Thyroid gland (tissue), 4 donors: ENCODE measurements around the gene DIO1.
A peak's percentile ranks its signal among the peaks of the same experiment; 100 is the strongest.

Experiments used
- POLR2A ChIP-seq, 2 donors: fragments of 450-650 bp; IDR thresholded peaks; one replicate each; pipeline ENCODE4 v1.6.1; 2017; ENCODE audit warnings: antibody characterized with exemption in 2 of 2, mild to moderate bottlenecking in 2 of 2, moderate library complexity in 1 of 2
- TF ChIP-seq, protein P1 (sequence below), 6 experiments: fragments of 200-600 bp in 3 of 6; fragments of 450-650 bp in 3 of 6; sonication (generic) in 3 of 6; IDR thresholded peaks; one replicate each; pipeline ENCODE4 v1.5.1; 2016 to 2019; ENCODE audit warnings: antibody characterized with exemption in 6 of 6, mild to moderate bottlenecking in 2 of 6, inconsistent platforms in 1 of 6, moderate library complexity in 1 of 6

- TF ChIP-seq, protein P1, sequence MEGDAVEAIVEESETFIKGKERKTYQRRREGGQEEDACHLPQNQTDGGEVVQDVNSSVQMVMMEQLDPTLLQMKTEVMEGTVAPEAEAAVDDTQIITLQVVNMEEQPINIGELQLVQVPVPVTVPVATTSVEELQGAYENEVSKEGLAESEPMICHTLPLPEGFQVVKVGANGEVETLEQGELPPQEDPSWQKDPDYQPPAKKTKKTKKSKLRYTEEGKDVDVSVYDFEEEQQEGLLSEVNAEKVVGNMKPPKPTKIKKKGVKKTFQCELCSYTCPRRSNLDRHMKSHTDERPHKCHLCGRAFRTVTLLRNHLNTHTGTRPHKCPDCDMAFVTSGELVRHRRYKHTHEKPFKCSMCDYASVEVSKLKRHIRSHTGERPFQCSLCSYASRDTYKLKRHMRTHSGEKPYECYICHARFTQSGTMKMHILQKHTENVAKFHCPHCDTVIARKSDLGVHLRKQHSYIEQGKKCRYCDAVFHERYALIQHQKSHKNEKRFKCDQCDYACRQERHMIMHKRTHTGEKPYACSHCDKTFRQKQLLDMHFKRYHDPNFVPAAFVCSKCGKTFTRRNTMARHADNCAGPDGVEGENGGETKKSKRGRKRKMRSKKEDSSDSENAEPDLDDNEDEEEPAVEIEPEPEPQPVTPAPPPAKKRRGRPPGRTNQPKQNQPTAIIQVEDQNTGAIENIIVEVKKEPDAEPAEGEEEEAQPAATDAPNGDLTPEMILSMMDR (IDR thresholded peaks at IDR 0.05): peak in 5 of 6 experiments; percentile 27 to 67 (median 53)
- TF ChIP-seq POLR2A (IDR thresholded peaks at IDR 0.05): no peak
Measured at GRCh38 chr1:53959664-53960250, 65.8 kb downstream of the DIO1 start.
